GM12801 (cell line): ENCODE results near the gene A1CF.

Experiments used
- CTCF ChIP-seq: IDR thresholded peaks from one replicate; pipeline ENCODE4 v1.5.1; 2011; ENCODE audit warnings: control low read depth; ENCODE audit not compliant: insufficient read length; ENCODE audit errors: extremely low read depth

Gene A1CF

GRCh38 chr10:50885097-50885859, at the start of gene A1CF:
Gene A1CF (minus strand): TSS chr10:50885627. CDS start chr10:50859940, 25,687 bp downstream.
- no peak for TF ChIP-seq CTCF

GRCh38 chr10:50931948-50932431, 46.6 kb upstream of the A1CF start:
- no peak for TF ChIP-seq CTCF

- no peak for TF ChIP-seq CTCF
Observed at GRCh38 chr10:50929670-50930069, 44.2 kb upstream of the A1CF start.

- no peak for TF ChIP-seq CTCF
Observed at GRCh38 chr10:50928190-50928552, 42.7 kb upstream of the A1CF start.

- no peak for TF ChIP-seq CTCF
Observed at GRCh38 chr10:50927522-50928189, 42.2 kb upstream of the A1CF start.

- no peak for TF ChIP-seq CTCF
Observed at GRCh38 chr10:50919010-50919409, 33.6 kb upstream of the A1CF start.

GRCh38 chr10:50918529-50918928, 33.1 kb upstream of the A1CF start:
- no peak for TF ChIP-seq CTCF
